Keratinocyte (primary cell): ENCODE results near the gene C10orf120. TPM values are rescaled to one million over a fixed set of nuclear protein-coding genes. Genes with fewer than 3 reads are reported as not detected.

ENCODE experiments used
- DNase-seq: peaks from one replicate; pipeline ENCODE4 v3.0.0-alpha.2; 2011; ENCODE audit warnings: low read depth, missing footprints, low spot score
- FAIRE-seq: peaks from 2 replicates; lab custom pipeline; 2011; peaks lifted over from hg19 to GRCh38; lab: Jason Lieb, UNC
- H2AFZ ChIP-seq: 2 replicates; pipeline ENCODE4 v1.6.0; 2012; ENCODE audit warnings: low read length, control low read depth, inconsistent platforms; ENCODE audit not compliant: control insufficient read depth
- H3K27ac ChIP-seq: 2 replicates; pipeline ENCODE4 v1.5.1; 2011; ENCODE audit warnings: low read length; ENCODE audit not compliant: control insufficient read depth, insufficient read depth
- H3K27me3 ChIP-seq: 3 replicates; pipeline ENCODE4 v1.6.0; 2011; ENCODE audit warnings: low read length; ENCODE audit not compliant: control insufficient read depth, insufficient read depth; ENCODE audit errors: extremely low read depth
- H3K36me3 ChIP-seq, 2 experiments: 2 replicates in 1 of 2; 3 replicates in 1 of 2; pipeline ENCODE4 v1.5.1; 2011; ENCODE audit warnings: low read length in 2 of 2, mild to moderate bottlenecking in 1 of 2; ENCODE audit not compliant: control insufficient read depth in 2 of 2, insufficient read depth in 2 of 2; ENCODE audit errors: extremely low read depth in 1 of 2
- H3K4me1 ChIP-seq: 3 replicates; pipeline ENCODE4 v1.5.1; 2011; ENCODE audit warnings: low read length; ENCODE audit not compliant: control insufficient read depth, insufficient read depth; ENCODE audit errors: extremely low read depth
- H3K4me2 ChIP-seq: 3 replicates; pipeline ENCODE4 v1.6.0; 2011; ENCODE audit warnings: low read depth, low read length; ENCODE audit not compliant: control insufficient read depth, insufficient read depth; ENCODE audit errors: extremely low read depth
- H3K4me3 ChIP-seq, 3 experiments: fragments of 200-600 bp in 1 of 3; sonication (generic) in 1 of 3; 2 replicates in 2 of 3; 3 replicates in 1 of 3; pipeline ENCODE4 v1.5.1; 2011 to 2016; ENCODE audit warnings: low read length in 3 of 3, mild to moderate bottlenecking in 3 of 3, control low read depth in 2 of 3, inconsistent platforms in 1 of 3, low read depth in 1 of 3, mixed read lengths in 1 of 3, mixed run types in 1 of 3, moderate library complexity in 1 of 3; ENCODE audit not compliant: control insufficient read depth in 2 of 3, insufficient read depth in 2 of 3; ENCODE audit errors: extremely low read depth in 1 of 3
- H3K79me2 ChIP-seq: 2 replicates; pipeline ENCODE4 v1.6.0; 2012; ENCODE audit warnings: low read length; ENCODE audit not compliant: control insufficient read depth, insufficient read depth
- H3K9ac ChIP-seq: 3 replicates; pipeline ENCODE4 v1.6.0; 2011; ENCODE audit warnings: low read length; ENCODE audit not compliant: control insufficient read depth, insufficient read depth; ENCODE audit errors: extremely low read depth
- H3K9me1 ChIP-seq: 3 replicates; pipeline ENCODE4 v1.6.0; 2011; ENCODE audit warnings: low read length; ENCODE audit not compliant: control insufficient read depth, insufficient read depth; ENCODE audit errors: extremely low read depth
- H3K9me3 ChIP-seq: 2 replicates; pipeline ENCODE4 v1.5.1; 2012; ENCODE audit warnings: low read depth, low read length; ENCODE audit not compliant: control insufficient read depth
- H4K20me1 ChIP-seq: 3 replicates; pipeline ENCODE4 v1.6.0; 2011; ENCODE audit warnings: low read length; ENCODE audit not compliant: control insufficient read depth, insufficient read depth; ENCODE audit errors: extremely low read depth
- EZH2 ChIP-seq: IDR thresholded peaks from one replicate; pipeline ENCODE4 v1.6.1; 2012; ENCODE audit warnings: inconsistent platforms, mild to moderate bottlenecking, low read length, moderate library complexity
- dilution Hi-C: fragments of 300-500 bp; cut with MboI; formaldehyde crosslinking; loops from one replicate; pipeline ENCODE4 v1.7.0; 2020; ENCODE audit warnings: low sequenced_read_pairs; ENCODE audit not compliant: extremely low pct_ligation_motif_present
- polyA plus RNA-seq, 5 experiments: library from polyadenylated mRNA; depleted of rRNA in 3 of 5; stranded (reverse) in 3 of 5; stranded (forward) in 1 of 5; unstranded in 1 of 5; fragments of >200 nt; gene quantifications; 1 replicate in 1 of 5; 2 replicates in 3 of 5; 3 replicates in 1 of 5; pipeline versions ENCODE4 v1.2.1 to v1.2.3, GENCODE V29; 2011 to 2012; ENCODE audit warnings: missing spikeins in 2 of 5, low read depth in 1 of 5, low replicate concordance in 1 of 5
- TF ChIP-seq, protein P1 (sequence below), 3 experiments: IDR thresholded peaks in 1 of 3; conservative IDR thresholded peaks in 1 of 3; optimal IDR thresholded peaks in 1 of 3; 2 replicates in 2 of 3; 3 replicates in 1 of 3; pipeline versions ENCODE3 to v1.5.1; 2011; ENCODE audit warnings: low read length in 3 of 3, mild to moderate bottlenecking in 3 of 3, moderate library complexity in 2 of 3, control low read depth in 1 of 3, inconsistent platforms in 1 of 3; ENCODE audit not compliant: insufficient read depth in 2 of 3; ENCODE audit errors: extremely low read depth in 1 of 3

Gene C10orf120
- polyA plus RNA-seq, 1 donor (not counting 4 experiments of a cell fraction or from before 2014, with no cell fraction given): not detected

DNA sequence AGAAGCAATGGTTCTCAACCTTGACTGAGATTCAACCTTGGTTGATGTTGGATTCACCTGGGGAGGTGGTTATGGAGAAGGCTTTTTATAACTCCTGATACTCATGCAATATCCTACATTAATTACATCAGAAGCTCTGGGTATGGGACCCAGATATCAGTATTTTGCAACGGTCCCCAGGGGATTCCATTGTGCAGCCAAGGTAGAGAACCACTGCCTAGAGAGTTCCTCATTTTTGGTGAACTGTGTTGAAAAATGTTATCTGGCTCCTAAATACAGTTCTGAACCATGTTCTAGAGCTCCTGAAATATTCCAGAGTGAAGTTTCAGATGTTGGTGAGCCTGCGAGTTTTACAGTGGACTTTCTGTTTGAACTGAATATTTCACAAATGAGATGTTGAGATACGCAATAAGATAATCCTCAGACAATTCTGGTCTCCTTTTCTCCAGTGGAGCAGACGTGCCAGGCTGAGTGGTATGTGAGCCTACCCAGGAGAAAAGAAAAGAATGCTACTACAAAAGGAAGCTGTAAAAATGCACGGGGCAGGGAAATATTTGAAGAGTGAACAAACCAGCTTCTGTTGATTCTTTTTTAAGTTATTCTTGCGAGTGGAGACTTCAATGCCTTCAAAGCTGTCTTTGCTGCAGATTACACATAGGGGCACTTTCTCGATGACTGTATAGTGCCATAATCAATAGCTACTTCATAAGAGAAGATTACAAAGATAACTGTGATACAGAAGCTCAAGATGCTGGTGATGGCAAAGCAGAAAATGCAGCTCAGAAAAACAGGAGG, 13.6 kb upstream of the C10orf120 start:
- peaks cover 20% of the 10 kb centered on the region for H3K27me3 ChIP-seq
- DNase-seq (no peak), FAIRE-seq (no peak)
- H3K79me2 ChIP-seq: no peaks in the 10 kb centered on the region
- no peaks in the 10 kb centered on the region for H3K9me3 ChIP-seq
- TF ChIP-seq, protein P1, sequence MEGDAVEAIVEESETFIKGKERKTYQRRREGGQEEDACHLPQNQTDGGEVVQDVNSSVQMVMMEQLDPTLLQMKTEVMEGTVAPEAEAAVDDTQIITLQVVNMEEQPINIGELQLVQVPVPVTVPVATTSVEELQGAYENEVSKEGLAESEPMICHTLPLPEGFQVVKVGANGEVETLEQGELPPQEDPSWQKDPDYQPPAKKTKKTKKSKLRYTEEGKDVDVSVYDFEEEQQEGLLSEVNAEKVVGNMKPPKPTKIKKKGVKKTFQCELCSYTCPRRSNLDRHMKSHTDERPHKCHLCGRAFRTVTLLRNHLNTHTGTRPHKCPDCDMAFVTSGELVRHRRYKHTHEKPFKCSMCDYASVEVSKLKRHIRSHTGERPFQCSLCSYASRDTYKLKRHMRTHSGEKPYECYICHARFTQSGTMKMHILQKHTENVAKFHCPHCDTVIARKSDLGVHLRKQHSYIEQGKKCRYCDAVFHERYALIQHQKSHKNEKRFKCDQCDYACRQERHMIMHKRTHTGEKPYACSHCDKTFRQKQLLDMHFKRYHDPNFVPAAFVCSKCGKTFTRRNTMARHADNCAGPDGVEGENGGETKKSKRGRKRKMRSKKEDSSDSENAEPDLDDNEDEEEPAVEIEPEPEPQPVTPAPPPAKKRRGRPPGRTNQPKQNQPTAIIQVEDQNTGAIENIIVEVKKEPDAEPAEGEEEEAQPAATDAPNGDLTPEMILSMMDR (optimal IDR thresholded peaks at IDR 0.05 in 1 of 3, IDR thresholded peaks at IDR 0.05 in 1 of 3, conservative IDR thresholded peaks at IDR 0.05 in 1 of 3; ENCODE audit: extremely low read depth in 1 of 3, insufficient read depth in 2 of 3, low read length in 3 of 3): no peak
- no peak for TF ChIP-seq EZH2
- H2AFZ ChIP-seq: no peak overlapping the region
- dilution Hi-C loops: loop anchor here (25.0 kb wide), 1 partner anchor 176 kb away; no protein-coding TSS in a partner anchor
- no peak overlapping the region for H3K9ac ChIP-seq
- H3K4me2 ChIP-seq: no peak overlapping the region
- no peak overlapping the region for H3K4me3 ChIP-seq
- no peak overlapping the region for H3K27ac ChIP-seq
- H4K20me1 ChIP-seq: no peaks in the 10 kb centered on the region
- no peaks in the 10 kb centered on the region for H3K36me3 ChIP-seq
- peaks cover 7% of the 10 kb centered on the region for H3K4me1 ChIP-seq
- H3K9me1 ChIP-seq: peaks cover 3% of the 10 kb centered on the region

DNA sequence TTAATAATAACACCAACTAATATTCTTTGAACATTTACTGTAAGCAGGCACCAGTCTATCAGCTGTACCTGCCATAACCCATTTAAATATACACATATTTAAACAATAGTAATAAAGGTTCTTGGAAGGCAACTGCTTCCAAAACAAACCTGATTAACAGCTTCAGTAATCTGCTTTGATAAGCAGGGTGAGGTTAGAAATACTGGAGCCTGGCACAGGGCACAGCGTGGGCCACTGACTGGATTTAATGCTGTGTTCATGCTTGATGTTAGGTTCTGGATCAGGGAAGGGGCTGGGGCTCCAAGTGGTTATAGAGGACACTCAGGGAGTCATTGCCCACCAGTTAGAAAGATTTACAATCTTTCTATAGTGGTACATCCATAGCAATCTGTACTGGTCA, 10.9 kb upstream of the C10orf120 start:
- dilution Hi-C loops: loop anchor here (25.0 kb wide), 1 partner anchor 173 kb away; no protein-coding TSS in a partner anchor
- no peak overlapping the region for H2AFZ ChIP-seq
- no peak overlapping the region for H3K4me2 ChIP-seq
- TF ChIP-seq, protein P1 (optimal IDR thresholded peaks at IDR 0.05 in 1 of 3, IDR thresholded peaks at IDR 0.05 in 1 of 3, conservative IDR thresholded peaks at IDR 0.05 in 1 of 3; ENCODE audit: extremely low read depth in 1 of 3, insufficient read depth in 2 of 3, low read length in 3 of 3): no peak
- no peak for TF ChIP-seq EZH2
- no peaks in the 10 kb centered on the region for H3K36me3 ChIP-seq
- no peak overlapping the region for H3K9ac ChIP-seq
- no peaks in the 10 kb centered on the region for H3K79me2 ChIP-seq
- no peaks in the 10 kb centered on the region for H3K9me3 ChIP-seq
- H3K27ac ChIP-seq: no peak overlapping the region
- H3K4me1 ChIP-seq: no peaks in the 10 kb centered on the region
- DNase-seq (no peak), FAIRE-seq (no peak)
- no peaks in the 10 kb centered on the region for H4K20me1 ChIP-seq
- H3K9me1 ChIP-seq: no peaks in the 10 kb centered on the region
- no peak overlapping the region for H3K4me3 ChIP-seq
- peaks cover 20% of the 10 kb centered on the region for H3K27me3 ChIP-seq
